ENCODE data around the gene NKIRAS1.
"Not testable (repeated sequence)": the region's sequence is repeated elsewhere in the genome, so short reads cannot be mapped to it uniquely, and the experiment has no call there.

The NKIRAS1 gene

DNA sequence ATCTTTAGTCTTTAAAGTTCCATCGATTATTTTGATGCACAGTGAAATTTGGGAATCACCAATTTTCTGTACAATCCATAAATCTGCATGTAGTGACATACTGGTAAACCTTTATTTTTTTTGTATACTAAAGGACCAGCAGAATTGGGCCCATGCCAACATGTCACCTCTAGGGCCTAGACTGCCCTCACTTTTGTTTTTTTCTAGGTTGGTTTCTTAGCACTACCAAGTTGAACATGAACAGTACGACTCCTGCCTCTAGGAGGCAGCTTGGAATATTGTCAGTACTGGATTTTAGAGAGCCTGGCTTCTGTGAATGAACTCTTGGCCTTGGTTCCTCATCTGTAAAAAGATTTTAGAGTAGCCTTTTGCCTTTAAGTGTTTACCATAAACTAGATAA lies 32.3 kb downstream of the NKIRAS1 start:
- Histone ChIP-seq H3K36me3 (ENCODE audit: insufficient read depth, low read length) (peaks cover 8% of the 10 kb centered on the region; the same call in 1 of the 2 replicates), H3K9ac (ENCODE audit: low read depth, low read length) (no peak overlapping the region), H3K4me3 (ENCODE audit: low read depth in 1 of 2, low read length in 2 of 2) (no peak overlapping the region), H3K4me2 (ENCODE audit: insufficient read depth, low read length) (no peak overlapping the region), H4K20me1 (ENCODE audit: insufficient read depth, low read length) (peaks cover 31% of the 10 kb centered on the region), H3K4me1 (ENCODE audit: insufficient read depth, low read length) (no peaks in the 10 kb centered on the region), H2AFZ (ENCODE audit: low read depth, low read length) (no peak overlapping the region), H3K9me3 (ENCODE audit: insufficient read depth, low read length, severe bottlenecking) (no peaks in the 10 kb centered on the region), H3K27ac (ENCODE audit: low read length) (no peak overlapping the region), H3K79me2 (ENCODE audit: insufficient read depth, low read length) (peaks cover 3% of the 10 kb centered on the region; the same call in 1 of the 2 replicates), H3K27me3 (ENCODE audit: insufficient read depth, low read length, poor library complexity) (no peaks in the 10 kb centered on the region)
- no peak for DNase-seq
- ATAC-seq (ENCODE audit: insufficient read depth, low read depth) = no peak
- TF ChIP-seq, protein P1, sequence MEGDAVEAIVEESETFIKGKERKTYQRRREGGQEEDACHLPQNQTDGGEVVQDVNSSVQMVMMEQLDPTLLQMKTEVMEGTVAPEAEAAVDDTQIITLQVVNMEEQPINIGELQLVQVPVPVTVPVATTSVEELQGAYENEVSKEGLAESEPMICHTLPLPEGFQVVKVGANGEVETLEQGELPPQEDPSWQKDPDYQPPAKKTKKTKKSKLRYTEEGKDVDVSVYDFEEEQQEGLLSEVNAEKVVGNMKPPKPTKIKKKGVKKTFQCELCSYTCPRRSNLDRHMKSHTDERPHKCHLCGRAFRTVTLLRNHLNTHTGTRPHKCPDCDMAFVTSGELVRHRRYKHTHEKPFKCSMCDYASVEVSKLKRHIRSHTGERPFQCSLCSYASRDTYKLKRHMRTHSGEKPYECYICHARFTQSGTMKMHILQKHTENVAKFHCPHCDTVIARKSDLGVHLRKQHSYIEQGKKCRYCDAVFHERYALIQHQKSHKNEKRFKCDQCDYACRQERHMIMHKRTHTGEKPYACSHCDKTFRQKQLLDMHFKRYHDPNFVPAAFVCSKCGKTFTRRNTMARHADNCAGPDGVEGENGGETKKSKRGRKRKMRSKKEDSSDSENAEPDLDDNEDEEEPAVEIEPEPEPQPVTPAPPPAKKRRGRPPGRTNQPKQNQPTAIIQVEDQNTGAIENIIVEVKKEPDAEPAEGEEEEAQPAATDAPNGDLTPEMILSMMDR (IDR thresholded peaks at IDR 0.05; ENCODE audit: borderline replicate concordance, extremely low read depth, low read length, poor library complexity, severe bottlenecking) = no peak
- TF ChIP-seq EZH2 (IDR thresholded peaks at IDR 0.05; ENCODE audit: borderline replicate concordance, low read depth, low read length, severe bottlenecking) = no peak

DNA sequence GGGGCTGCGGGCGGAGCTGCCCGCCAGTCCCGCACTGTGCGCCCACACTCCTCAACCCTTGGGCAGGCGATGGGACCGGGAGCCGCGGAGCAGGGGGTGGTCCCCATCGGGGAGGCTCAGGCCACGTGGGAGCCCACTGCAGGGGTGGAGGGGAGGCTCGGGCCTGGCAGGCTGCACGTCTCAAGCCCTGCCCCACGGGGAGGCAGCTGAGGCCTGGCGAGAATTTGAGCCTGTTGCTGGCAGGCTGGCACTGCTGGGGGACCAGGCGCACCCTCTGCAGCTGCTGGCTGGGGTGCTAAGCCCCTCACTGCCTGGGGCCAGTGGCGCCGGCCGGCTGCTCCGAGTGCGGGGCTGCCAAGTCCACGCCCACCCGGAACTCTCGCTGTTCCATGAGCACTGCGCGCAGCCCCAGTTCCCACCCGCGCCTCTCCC lies 34.3 kb downstream of the NKIRAS1 start:
- H3K4me3 ChIP-seq (ENCODE audit: low read depth in 1 of 2, low read length in 2 of 2) = no peak overlapping the region
- no peaks in the 10 kb centered on the region for H3K9me3 ChIP-seq (ENCODE audit: insufficient read depth, low read length, severe bottlenecking)
- H3K36me3 ChIP-seq (ENCODE audit: insufficient read depth, low read length) = 0 out of 2 replicates have a peak, but pooled peaks cover 7% of the 10 kb centered on the region
- H4K20me1 ChIP-seq (ENCODE audit: insufficient read depth, low read length) = peaks cover 28% of the 10 kb centered on the region
- no peaks in the 10 kb centered on the region for H3K27me3 ChIP-seq (ENCODE audit: insufficient read depth, low read length, poor library complexity)
- H3K4me1 ChIP-seq (ENCODE audit: insufficient read depth, low read length) = no peaks in the 10 kb centered on the region
- H3K79me2 ChIP-seq (ENCODE audit: insufficient read depth, low read length) = peaks cover 13% of the 10 kb centered on the region; the same call in 1 of the 2 replicates
- no peak overlapping the region for H3K4me2 ChIP-seq (ENCODE audit: insufficient read depth, low read length)
- DNase-seq (no peak), ATAC-seq (ENCODE audit: insufficient read depth, low read depth) (no peak)
- H3K9ac ChIP-seq (ENCODE audit: low read depth, low read length) = no peak overlapping the region
- H3K27ac ChIP-seq (ENCODE audit: low read length) = no peak overlapping the region
- no peak for TF ChIP-seq EZH2 (IDR thresholded peaks at IDR 0.05; ENCODE audit: borderline replicate concordance, low read depth, low read length, severe bottlenecking)
- TF ChIP-seq, protein P1 (IDR thresholded peaks at IDR 0.05; ENCODE audit: borderline replicate concordance, extremely low read depth, low read length, poor library complexity, severe bottlenecking) = no peak
- H2AFZ ChIP-seq (ENCODE audit: low read depth, low read length) = no peak overlapping the region

- H3K4me3 ChIP-seq (ENCODE audit: low read depth in 1 of 2, low read length in 2 of 2); H3K27me3 ChIP-seq (ENCODE audit: insufficient read depth, low read length, poor library complexity); H2AFZ ChIP-seq (ENCODE audit: low read depth, low read length); H3K27ac ChIP-seq (ENCODE audit: low read length); H3K9ac ChIP-seq (ENCODE audit: low read depth, low read length); H3K9me3 ChIP-seq (ENCODE audit: insufficient read depth, low read length, severe bottlenecking); H3K36me3 ChIP-seq (ENCODE audit: insufficient read depth, low read length); DNase-seq; ATAC-seq (ENCODE audit: insufficient read depth, low read depth); H3K4me2 ChIP-seq (ENCODE audit: insufficient read depth, low read length); H3K4me1 ChIP-seq (ENCODE audit: insufficient read depth, low read length): not testable (repeated sequence)
- Histone ChIP-seq H3K79me2 (ENCODE audit: insufficient read depth, low read length) (peaks cover 18% of the 10 kb centered on the region; the same call in 1 of the 2 replicates), H4K20me1 (ENCODE audit: insufficient read depth, low read length) (peaks cover 28% of the 10 kb centered on the region)
Measured at GRCh38 chr3:23881993-23882392, 34.8 kb downstream of the NKIRAS1 start.

DNA sequence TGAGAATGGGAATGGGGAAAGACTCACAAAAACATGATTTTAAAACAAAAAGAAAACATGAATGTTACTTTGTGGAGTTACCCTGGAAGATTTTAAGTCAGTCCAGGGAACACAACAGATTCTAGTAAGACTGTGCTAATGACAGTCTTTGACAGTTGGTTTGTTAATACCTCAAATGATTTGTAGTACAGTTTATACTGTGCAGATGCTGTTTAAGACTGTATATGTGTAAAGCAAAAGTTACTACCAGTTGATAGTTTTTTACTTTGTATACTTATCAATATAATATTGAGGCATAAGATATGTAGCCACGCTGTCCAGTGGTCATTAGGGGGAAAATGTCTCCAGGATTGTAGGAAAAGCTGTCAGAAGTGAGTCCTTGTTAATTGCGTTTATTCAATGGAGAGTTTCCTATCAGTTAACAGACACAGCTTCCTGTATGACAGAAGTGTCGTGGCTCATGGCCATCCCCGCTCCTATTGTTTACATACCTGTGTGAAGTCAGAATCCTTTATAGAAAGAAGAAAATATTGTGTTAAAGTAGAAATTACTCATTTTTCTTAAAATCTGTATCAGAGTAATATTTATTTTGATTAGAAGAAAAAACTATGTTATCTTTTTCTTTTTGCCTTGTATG lies 36.0 kb downstream of the NKIRAS1 start:
- ATAC-seq (ENCODE audit: insufficient read depth, low read depth) = no peak
- H3K9ac ChIP-seq (ENCODE audit: low read depth, low read length) = no peak overlapping the region
- H3K9me3 ChIP-seq (ENCODE audit: insufficient read depth, low read length, severe bottlenecking) = no peaks in the 10 kb centered on the region
- no peaks in the 10 kb centered on the region for H3K27me3 ChIP-seq (ENCODE audit: insufficient read depth, low read length, poor library complexity)
- H3K36me3 ChIP-seq (ENCODE audit: insufficient read depth, low read length) = 0 out of 2 replicates have a peak, but pooled peaks cover 7% of the 10 kb centered on the region
- no peak overlapping the region for H3K4me3 ChIP-seq (ENCODE audit: low read depth in 1 of 2, low read length in 2 of 2)
- H2AFZ ChIP-seq (ENCODE audit: low read depth, low read length) = no peak overlapping the region
- TF ChIP-seq, protein P1 (IDR thresholded peaks at IDR 0.05; ENCODE audit: borderline replicate concordance, extremely low read depth, low read length, poor library complexity, severe bottlenecking) = no peak
- no peak for TF ChIP-seq EZH2 (IDR thresholded peaks at IDR 0.05; ENCODE audit: borderline replicate concordance, low read depth, low read length, severe bottlenecking)
- peaks cover 27% of the 10 kb centered on the region for H4K20me1 ChIP-seq (ENCODE audit: insufficient read depth, low read length)
- H3K27ac ChIP-seq (ENCODE audit: low read length) = no peak overlapping the region
- peaks cover 30% of the 10 kb centered on the region; the same call in 1 of the 2 replicates for H3K79me2 ChIP-seq (ENCODE audit: insufficient read depth, low read length)
- DNase-seq = no peak
- no peak overlapping the region for H3K4me2 ChIP-seq (ENCODE audit: insufficient read depth, low read length)
- no peaks in the 10 kb centered on the region for H3K4me1 ChIP-seq (ENCODE audit: insufficient read depth, low read length)
